ENCODE measurements around the gene COL25A1. TPM values are rescaled to one million over a fixed set of nuclear protein-coding genes. Genes with fewer than 3 reads are reported as not detected.

The COL25A1 gene
- polyA plus RNA-seq, 2 of the 4 experiments (the other 2 are of a cell fraction), result not detected

DNA sequence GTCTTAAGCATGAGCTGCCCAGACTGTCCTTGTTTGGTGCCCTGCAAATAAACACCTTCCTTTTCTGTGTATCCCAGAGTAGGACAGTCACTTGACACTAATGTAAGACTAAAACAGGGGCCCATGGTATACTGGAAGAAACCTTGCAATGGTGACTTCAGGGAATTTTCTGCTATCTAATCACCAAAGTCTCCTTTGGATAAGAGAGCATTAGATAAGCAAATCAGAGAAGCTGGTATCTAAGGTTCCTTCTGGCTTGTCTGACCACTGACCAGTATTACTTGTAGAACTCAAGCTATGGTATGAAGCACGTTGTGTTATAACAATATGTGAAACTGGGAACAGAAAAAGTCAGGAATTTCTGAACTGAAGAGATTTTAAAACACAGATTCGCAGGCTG, 173.9 kb downstream of the COL25A1 start:
- no peak for FAIRE-seq
- CTCF ChIA-PET, result interaction anchor here (1.0 to 1.6 kb wide), 2 partner anchors 15 to 23 kb away, joined by 3 to 4 read pairs; no protein-coding TSS in a partner anchor
- no peak for ATAC-seq
- no peak overlapping the region for H3K4me2 ChIP-seq
- H3K4me3 ChIP-seq, result no peak overlapping the region
- no peak for TF ChIP-seq FOSB (CRISPR knock-in tag; IDR thresholded peaks at IDR 0.05)
- no peak for TF ChIP-seq EHMT2 (IDR thresholded peaks at IDR 0.05; ENCODE audit: low read depth)
- TF ChIP-seq ZSCAN20 (CRISPR knock-in tag; IDR thresholded peaks at IDR 0.05), result no peak
- TF ChIP-seq ZNF302 (CRISPR knock-in tag; IDR thresholded peaks at IDR 0.05), result no peak
- TF ChIP-seq EHF (CRISPR knock-in tag; IDR thresholded peaks at IDR 0.05), result no peak
- no peak for TF ChIP-seq CHD4 (IDR thresholded peaks at IDR 0.05; ENCODE audit: borderline replicate concordance)
- TF ChIP-seq MAFK (IDR thresholded peaks at IDR 0.05; ENCODE audit: partially characterized antibody), result no peak
- TF ChIP-seq CEBPB (IDR thresholded peaks at IDR 0.05), result no peak
- TF ChIP-seq, protein P1, sequence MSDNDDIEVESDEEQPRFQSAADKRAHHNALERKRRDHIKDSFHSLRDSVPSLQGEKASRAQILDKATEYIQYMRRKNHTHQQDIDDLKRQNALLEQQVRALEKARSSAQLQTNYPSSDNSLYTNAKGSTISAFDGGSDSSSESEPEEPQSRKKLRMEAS (IDR thresholded peaks at IDR 0.05), result no peak
- TF ChIP-seq JUN (IDR thresholded peaks at IDR 0.05), result no peak
- TF ChIP-seq, protein P2, sequence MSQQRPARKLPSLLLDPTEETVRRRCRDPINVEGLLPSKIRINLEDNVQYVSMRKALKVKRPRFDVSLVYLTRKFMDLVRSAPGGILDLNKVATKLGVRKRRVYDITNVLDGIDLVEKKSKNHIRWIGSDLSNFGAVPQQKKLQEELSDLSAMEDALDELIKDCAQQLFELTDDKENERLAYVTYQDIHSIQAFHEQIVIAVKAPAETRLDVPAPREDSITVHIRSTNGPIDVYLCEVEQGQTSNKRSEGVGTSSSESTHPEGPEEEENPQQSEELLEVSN (IDR thresholded peaks at IDR 0.05; ENCODE audit: borderline replicate concordance, low read depth), result no peak
- no peaks in the 10 kb centered on the region for H3K4me1 ChIP-seq
- 5% methylated on average over 2 of the region's 2 CpGs for WGBS (ENCODE audit: missing lambda C conversion rate)
- no peak for DNase-seq (ENCODE audit: low read depth in 1 of 2, low spot score in 1 of 2)
- POLR2A ChIA-PET, result no interaction called here
- H3K27ac ChIP-seq, result no peak overlapping the region
- no peaks in the 10 kb centered on the region for H3K9me3 ChIP-seq

DNA sequence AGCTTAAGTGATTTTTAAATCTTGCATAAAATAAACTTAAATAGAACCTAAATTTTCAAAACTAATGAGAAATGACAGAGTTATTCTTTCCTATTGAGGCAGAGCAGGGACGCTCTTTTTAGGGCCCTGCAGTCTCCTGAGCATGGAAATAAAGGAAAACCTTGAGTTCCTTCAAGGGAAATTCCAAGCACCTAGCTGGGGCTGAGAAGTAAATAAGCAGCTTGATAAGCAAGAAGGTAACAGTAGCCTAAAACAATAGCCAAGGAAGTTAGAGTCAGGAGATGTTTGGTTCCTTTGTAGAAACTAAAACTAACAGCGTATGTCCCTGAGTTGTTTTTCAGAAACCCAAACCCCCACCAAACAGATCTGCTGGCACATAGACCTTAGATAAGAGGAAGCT, 174.6 kb downstream of the COL25A1 start:
- H3K4me2 ChIP-seq, result no peak overlapping the region
- ChIA-PET POLR2A (no interaction called here), CTCF (interaction anchor here (1.6 kb wide), 1 partner anchor 16 kb away, joined by 3 read pairs; no protein-coding TSS in a partner anchor)
- H3K27ac ChIP-seq, result no peak overlapping the region
- ATAC-seq (no peak), FAIRE-seq (no peak), DNase-seq (ENCODE audit: low read depth in 1 of 2, low spot score in 1 of 2) (no peak)
- H3K9me3 ChIP-seq, result no peaks in the 10 kb centered on the region
- TF ChIP-seq RNF2 (IDR thresholded peaks at IDR 0.05; ENCODE audit: borderline replicate concordance, low read depth) (no peak), CBX8 (IDR thresholded peaks at IDR 0.05) (no peak)
- 24% methylated on average over 2 of the region's 2 CpGs for WGBS (ENCODE audit: missing lambda C conversion rate)
- H3K4me1 ChIP-seq, result no peaks in the 10 kb centered on the region
- no peak overlapping the region for H3K4me3 ChIP-seq

DNA sequence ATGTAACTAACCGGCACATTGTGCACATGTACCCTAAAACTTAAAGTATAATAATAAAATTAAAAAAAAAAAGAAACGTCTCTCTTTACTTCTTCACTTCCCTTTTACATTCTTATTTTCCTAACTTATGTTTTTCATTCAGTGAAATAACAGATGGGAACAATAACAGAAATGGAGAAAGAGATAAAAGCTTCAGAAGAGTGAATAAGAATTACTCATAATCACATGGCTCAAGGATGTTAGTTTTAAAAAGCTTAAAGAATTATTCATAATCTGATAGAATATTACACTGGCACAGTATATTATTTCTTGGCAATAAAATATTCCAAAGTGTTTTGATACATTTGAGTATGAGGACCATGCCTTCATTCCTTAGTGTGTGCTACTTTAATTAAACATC, 175.6 kb downstream of the COL25A1 start:
- no peak for FAIRE-seq

More for the DNA sequence above, 175.6 kb downstream of the COL25A1 start:
- H3K4me2 ChIP-seq, result no peak overlapping the region
- H3K4me1 ChIP-seq, result no peaks in the 10 kb centered on the region
- no peak overlapping the region for H3K4me3 ChIP-seq
- no peaks in the 10 kb centered on the region for H3K9me3 ChIP-seq
- ATAC-seq (no peak), DNase-seq (ENCODE audit: low read depth in 1 of 2, low spot score in 1 of 2) (no peak)
- 46% methylated on average over 2 of the region's 2 CpGs for WGBS (ENCODE audit: missing lambda C conversion rate)
- ChIA-PET POLR2A (no interaction called here), CTCF (interaction anchor here (0.6 to 1.6 kb wide), 3 partner anchors 17 to 181 kb away, joined by 3 to 4 read pairs (median 3); no protein-coding TSS in a partner anchor)
- H3K27ac ChIP-seq, result no peak overlapping the region
- TF ChIP-seq MAZ (IDR thresholded peaks at IDR 0.05; ENCODE audit: borderline replicate concordance, low read depth, low read length), result no peak
- TF ChIP-seq MAFK (IDR thresholded peaks at IDR 0.05; ENCODE audit: partially characterized antibody), result no peak
- no peak for TF ChIP-seq RFX5 (IDR thresholded peaks at IDR 0.05)
- no peak for TF ChIP-seq CBX2 (IDR thresholded peaks at IDR 0.05; ENCODE audit: borderline replicate concordance, low read depth)
- no peak for TF ChIP-seq ZFP36 (IDR thresholded peaks at IDR 0.05; ENCODE audit: borderline replicate concordance, partially characterized antibody)
- TF ChIP-seq HOXA7 (CRISPR knock-in tag; IDR thresholded peaks at IDR 0.05), result no peak
- TF ChIP-seq, protein P2 (IDR thresholded peaks at IDR 0.05; ENCODE audit: borderline replicate concordance, low read depth), result no peak
- TF ChIP-seq POLR2AphosphoS2 (conservative IDR thresholded peaks at IDR 0.05; ENCODE audit: low read length), result no peak
- TF ChIP-seq HOXB13 (CRISPR knock-in tag; IDR thresholded peaks at IDR 0.05; ENCODE audit: low read depth), result no peak
- TF ChIP-seq EHF (CRISPR knock-in tag; IDR thresholded peaks at IDR 0.05), result no peak
- TF ChIP-seq RCOR1 (IDR thresholded peaks at IDR 0.05; ENCODE audit: low read depth, low read length), result no peak
- TF ChIP-seq SMC3 (IDR thresholded peaks at IDR 0.05), result no peak
- no peak for TF ChIP-seq JUNB (IDR thresholded peaks at IDR 0.05)
- TF ChIP-seq, protein P3, sequence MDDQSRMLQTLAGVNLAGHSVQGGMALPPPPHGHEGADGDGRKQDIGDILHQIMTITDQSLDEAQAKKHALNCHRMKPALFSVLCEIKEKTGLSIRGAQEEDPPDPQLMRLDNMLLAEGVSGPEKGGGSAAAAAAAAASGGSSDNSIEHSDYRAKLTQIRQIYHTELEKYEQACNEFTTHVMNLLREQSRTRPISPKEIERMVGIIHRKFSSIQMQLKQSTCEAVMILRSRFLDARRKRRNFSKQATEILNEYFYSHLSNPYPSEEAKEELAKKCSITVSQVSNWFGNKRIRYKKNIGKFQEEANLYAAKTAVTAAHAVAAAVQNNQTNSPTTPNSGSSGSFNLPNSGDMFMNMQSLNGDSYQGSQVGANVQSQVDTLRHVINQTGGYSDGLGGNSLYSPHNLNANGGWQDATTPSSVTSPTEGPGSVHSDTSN (IDR thresholded peaks at IDR 0.05), result no peak
- no peak for TF ChIP-seq PHF8 (IDR thresholded peaks at IDR 0.05; ENCODE audit: borderline replicate concordance, low read depth)
- TF ChIP-seq RAD21 (conservative IDR thresholded peaks at IDR 0.05 in 1 of 2, IDR thresholded peaks at IDR 0.05 in 1 of 2), result no peak
- TF ChIP-seq GATA3 (IDR thresholded peaks at IDR 0.05; ENCODE audit: borderline replicate concordance), result no peak
- TF ChIP-seq CEBPB (IDR thresholded peaks at IDR 0.05), result no peak
- TF ChIP-seq NPAS2 (CRISPR knock-in tag; IDR thresholded peaks at IDR 0.05; ENCODE audit: borderline replicate concordance), result no peak
